Activated T-cell treated with anti-CD3 and anti-CD28 coated beads for 4 hours (primary cell): ENCODE data around the gene CHD2.

Experiments
- DNase-seq: peaks from one replicate; pipeline ENCODE4 v3.0.0-alpha.2; 2020

Gene CHD2

GRCh38 chr15:92963794-92964193 lies 63.7 kb downstream of the CHD2 start:
- no peak for DNase-seq

GRCh38 chr15:92968926-92969651 lies 69.0 kb downstream of the CHD2 start:
- DNase-seq, result no peak

GRCh38 chr15:92970656-92971055 lies 70.5 kb downstream of the CHD2 start:
- no peak for DNase-seq

- no peak for DNase-seq
These were observed 71.0 kb downstream of the CHD2 start for GRCh38 chr15:92971081-92971480.

- no peak for DNase-seq
These were observed 71.6 kb downstream of the CHD2 start for GRCh38 chr15:92971713-92972112.

GRCh38 chr15:92974183-92974915 lies 74.2 kb downstream of the CHD2 start:
- DNase-seq, result no peak

GRCh38 chr15:92979011-92979701 lies 79.0 kb downstream of the CHD2 start:
- no peak for DNase-seq

GRCh38 chr15:92981333-92981732 lies 81.2 kb downstream of the CHD2 start:
- DNase-seq, result no peak

GRCh38 chr15:92984161-92984560 lies 84.0 kb downstream of the CHD2 start:
- DNase-seq, result no peak

- no peak for DNase-seq
These were observed 89.3 kb downstream of the CHD2 start for GRCh38 chr15:92989470-92989869.

- no peak for DNase-seq
These were observed 89.9 kb downstream of the CHD2 start for GRCh38 chr15:92990031-92990430.

GRCh38 chr15:92992720-92993119 lies 92.6 kb downstream of the CHD2 start:
- DNase-seq, result no peak

- DNase-seq, result no peak
These were observed 97.7 kb downstream of the CHD2 start for GRCh38 chr15:92997821-92998220.

GRCh38 chr15:93001156-93001555 lies 101.0 kb downstream of the CHD2 start:
- DNase-seq, result no peak

GRCh38 chr15:93001881-93002280 lies 101.8 kb downstream of the CHD2 start:
- no peak for DNase-seq

GRCh38 chr15:93005133-93005532 lies 105.0 kb downstream of the CHD2 start:
- no peak for DNase-seq

- DNase-seq, result no peak
These were observed 107.9 kb downstream of the CHD2 start for GRCh38 chr15:93007994-93008393.

- no peak for DNase-seq
These were observed 112.7 kb downstream of the CHD2 start for GRCh38 chr15:93012786-93013185.

- DNase-seq, result no peak
These were observed 117.4 kb downstream of the CHD2 start for GRCh38 chr15:93017526-93017925.

GRCh38 chr15:93018574-93018973 lies 118.5 kb downstream of the CHD2 start:
- DNase-seq, result no peak

- no peak for DNase-seq
These were observed 119.0 kb downstream of the CHD2 start for GRCh38 chr15:93019090-93019489.

- DNase-seq, result no peak
These were observed 119.8 kb downstream of the CHD2 start for GRCh38 chr15:93019971-93020370.

GRCh38 chr15:93020976-93021772 lies 121.0 kb downstream of the CHD2 start:
- no peak for DNase-seq
